Aorta (tissue), 5 donors: ENCODE data around the gene MEIS2. TPM values are rescaled to one million over a fixed set of nuclear protein-coding genes. Genes with fewer than 3 reads are reported as not detected.

Experiments
- ATAC-seq: fragments of 200-7000 bp; cut with Tn5 transposase; one replicate; pipeline ENCODE4 v1.9.1; 2022; ENCODE audit warnings: moderate library complexity; ENCODE audit not compliant: low FRiP score
- DNase-seq, 2 donors: peaks; one replicate each; pipeline ENCODE4 v3.0.0-alpha.2; 2020
- H3K27ac ChIP-seq, 2 donors: one replicate each; pipeline ENCODE4 v1.5.1; 2013; ENCODE audit warnings: low read length in 2 of 2, mild to moderate bottlenecking in 2 of 2, moderate library complexity in 2 of 2, control low read depth in 1 of 2, inconsistent platforms in 1 of 2, low read depth in 1 of 2
- H3K27me3 ChIP-seq, 2 donors: one replicate each; pipeline ENCODE4 v1.6.1; 2013; ENCODE audit warnings: control low read depth in 1 of 2, low read length in 1 of 2, mild to moderate bottlenecking in 1 of 2, moderate library complexity in 1 of 2; ENCODE audit not compliant: insufficient read depth in 2 of 2, control insufficient read depth in 1 of 2
- H3K36me3 ChIP-seq, 2 donors: one replicate each; pipeline ENCODE4 v1.6.1; 2013; ENCODE audit warnings: control low read depth in 1 of 2, low read length in 1 of 2, mild to moderate bottlenecking in 1 of 2; ENCODE audit not compliant: insufficient read depth in 2 of 2, control insufficient read depth in 1 of 2
- H3K4me1 ChIP-seq, 2 donors: one replicate each; pipeline ENCODE4 v1.6.1; 2013; ENCODE audit warnings: low read length in 2 of 2, control low read depth in 1 of 2, mild to moderate bottlenecking in 1 of 2, moderate library complexity in 1 of 2; ENCODE audit not compliant: insufficient read depth in 2 of 2, control insufficient read depth in 1 of 2
- H3K4me3 ChIP-seq, 2 donors: one replicate each; pipeline ENCODE4 v1.5.1; 2013; ENCODE audit warnings: low read length in 2 of 2, control low read depth in 1 of 2, mild to moderate bottlenecking in 1 of 2
- H3K9me3 ChIP-seq: one replicate; pipeline ENCODE4 v1.6.1; 2013; ENCODE audit warnings: mild to moderate bottlenecking, low read length; ENCODE audit not compliant: control insufficient read depth
- WGBS, 2 donors: extraction: QIAGEN DNeasy Blood & Tissue Kit; methylation state at CpG; one replicate each; pipeline ENCODE4 v1.1.7; 2013; 5-methylcytosine and 5-hydroxymethylcytosine counted together
- intact Hi-C, 2 donors: fragments of 100-400 bp; cut with DNase I; formaldehyde crosslinking; loops; one replicate each; pipeline versions ENCODE4 v1.14.2 to v1.15.0; 2022
- polyA plus RNA-seq, 2 donors: library from polyadenylated mRNA; stranded (reverse); fragments of 200-250 nt; gene quantifications; one replicate each; pipeline ENCODE4 v1.2.3, GENCODE V29; 2013
- total RNA-seq, 2 donors: library from RNA; stranded (reverse); fragmentation: NEBNext Ultra II Directional; extraction: Animal tissue kit (Norgen Biotek cat#: 25700); gene quantifications; one replicate each; pipeline ENCODE4 v1.2.1, GENCODE V29; 2021
- donor health status: healthy with polysubstance abuse.
- donor health status: Bipolar disorder and iron deficiency.
- donor health status: DM: no; HTN: no; CAD: no.
- donor health status: DM: no; HTN: no; CAD: no.
- donor health status: DM: yes; HTN: yes; CAD: no.

Gene MEIS2
- total and polyA plus RNA-seq, 4 donors: 20.7 to 58.7 (median 25.9) TPM

DNA sequence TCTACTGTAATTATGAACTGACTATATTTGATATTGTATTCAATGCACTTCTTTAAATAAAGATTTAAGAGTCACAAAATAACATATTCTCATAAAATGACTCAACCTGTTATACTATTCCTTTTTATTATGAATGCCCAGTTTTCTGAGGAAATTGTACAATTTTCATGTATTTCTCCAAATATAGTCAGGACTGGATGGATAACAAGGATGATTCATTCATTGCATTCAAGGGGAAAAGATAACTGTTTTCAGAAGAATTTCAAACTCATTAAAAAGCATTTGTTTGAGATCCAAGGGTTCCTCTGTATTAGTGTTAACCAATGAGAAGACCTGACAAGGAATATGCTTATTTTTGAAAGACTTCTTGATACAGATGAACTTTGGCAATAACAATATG, 163.7 kb downstream of the MEIS2 start:
- Histone ChIP-seq H3K4me1 (no peaks in the 10 kb centered on the region), H3K27ac (no peak overlapping the region), H3K27me3 (no peaks in the 10 kb centered on the region), H3K4me3 (no peak overlapping the region), H3K36me3 (peaks cover 0 to 2% of the 10 kb centered on the region in 2 donors), H3K9me3 (no peaks in the 10 kb centered on the region)
- ATAC-seq: no peak
- intact Hi-C loops: no loop called here
- DNase-seq: no peak

DNA sequence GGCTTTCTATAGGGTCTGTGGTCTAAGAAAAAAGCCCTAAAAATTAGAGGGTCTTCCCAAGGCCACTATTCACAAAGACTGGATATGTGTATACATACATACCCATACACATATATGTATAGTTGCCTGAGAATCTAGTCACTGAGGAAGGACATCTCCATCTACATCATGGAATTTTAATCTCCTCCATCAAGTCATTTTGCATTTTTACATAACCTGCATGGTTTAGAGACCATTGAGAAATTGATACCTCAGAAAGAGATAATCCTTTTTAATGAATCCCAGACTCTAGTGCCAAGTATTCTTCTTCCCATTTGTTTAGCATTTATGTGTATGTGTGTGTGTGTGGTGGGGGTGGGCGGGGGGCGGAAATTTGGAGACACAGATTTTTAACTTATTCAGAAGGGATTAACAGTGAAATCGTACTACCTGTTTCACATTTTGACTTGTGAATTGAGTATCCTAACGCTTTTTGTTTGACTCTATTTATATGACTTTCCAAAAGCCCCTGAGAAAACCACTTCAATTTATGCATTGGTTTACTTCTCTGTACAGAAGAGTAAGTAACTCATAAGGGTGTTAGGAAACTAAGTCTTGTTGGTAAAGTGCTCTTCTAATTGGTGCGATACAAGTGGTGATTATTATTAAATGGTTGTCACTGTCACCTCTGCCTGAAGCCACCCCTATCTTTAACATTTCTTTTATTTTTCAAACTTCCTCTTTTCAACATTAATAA, 166.9 kb downstream of the MEIS2 start:
- Histone ChIP-seq H3K27ac (no peak overlapping the region), H3K4me1 (no peaks in the 10 kb centered on the region), H3K36me3 (peaks cover 0 to 2% of the 10 kb centered on the region in 2 donors), H3K27me3 (no peaks in the 10 kb centered on the region), H3K9me3 (no peaks in the 10 kb centered on the region), H3K4me3 (no peak overlapping the region)
- intact Hi-C loops: no loop called here
- ATAC-seq: no peak
- no peak for DNase-seq
- 94 to 96% methylated on average over 5 of the region's 5 CpGs for WGBS, 2 donors

DNA sequence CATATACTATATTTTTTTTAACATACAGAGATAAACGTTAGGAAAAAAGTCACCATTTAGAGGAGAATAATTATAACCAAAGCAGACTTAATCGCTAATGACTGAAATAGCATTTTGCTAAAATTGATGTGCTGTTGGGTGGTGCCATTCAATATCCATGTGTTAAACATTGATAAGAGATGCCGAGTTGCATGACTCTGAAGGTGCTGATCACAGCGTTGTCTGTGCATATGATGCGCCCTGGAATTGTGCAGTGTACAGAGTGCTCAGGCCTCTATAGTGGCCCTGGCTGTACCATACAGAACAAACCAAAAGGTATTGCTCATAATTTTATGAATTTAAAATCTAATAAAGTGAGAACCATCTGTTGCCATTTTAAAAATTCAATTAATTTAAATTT, 168.3 kb downstream of the MEIS2 start:
- DNase-seq: no peak
- no peak for ATAC-seq
- H3K4me3 ChIP-seq: no peak overlapping the region
- H3K27ac ChIP-seq: no peak overlapping the region
- H3K9me3 ChIP-seq: no peaks in the 10 kb centered on the region
- no peaks in the 10 kb centered on the region for H3K36me3 ChIP-seq
- intact Hi-C loops: no loop called here
- H3K27me3 ChIP-seq: no peaks in the 10 kb centered on the region
- WGBS, 2 donors: 91 to 93% methylated on average over 5 of the region's 5 CpGs
- no peaks in the 10 kb centered on the region for H3K4me1 ChIP-seq

DNA sequence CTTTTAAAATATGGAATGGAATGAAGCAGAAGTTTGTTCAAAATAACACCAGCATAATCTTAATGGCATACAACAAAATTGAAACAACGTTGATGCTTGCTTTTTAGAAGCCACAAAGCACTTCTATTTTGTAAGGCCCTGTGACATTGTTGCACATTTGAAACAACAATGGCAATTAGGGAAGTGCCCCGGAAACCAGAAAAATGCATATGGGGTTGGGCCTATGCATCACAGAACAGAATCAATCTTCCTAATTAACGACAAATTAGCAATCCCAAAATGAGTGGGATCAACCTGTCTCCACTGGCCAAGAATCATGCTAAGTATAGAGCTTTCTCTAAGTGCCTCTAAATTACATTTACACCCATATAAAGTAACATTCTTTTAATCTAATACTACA, 168.9 kb downstream of the MEIS2 start:
- WGBS, 2 donors: 75 to 77% methylated on average over 3 of the region's 3 CpGs
- H3K36me3 ChIP-seq: no peaks in the 10 kb centered on the region
- DNase-seq (no peak), ATAC-seq (no peak)
- no peak overlapping the region for H3K27ac ChIP-seq
- no peak overlapping the region for H3K4me3 ChIP-seq
- H3K27me3 ChIP-seq: no peaks in the 10 kb centered on the region
- H3K9me3 ChIP-seq: no peaks in the 10 kb centered on the region
- no peaks in the 10 kb centered on the region for H3K4me1 ChIP-seq
- intact Hi-C loops: no loop called here

DNA sequence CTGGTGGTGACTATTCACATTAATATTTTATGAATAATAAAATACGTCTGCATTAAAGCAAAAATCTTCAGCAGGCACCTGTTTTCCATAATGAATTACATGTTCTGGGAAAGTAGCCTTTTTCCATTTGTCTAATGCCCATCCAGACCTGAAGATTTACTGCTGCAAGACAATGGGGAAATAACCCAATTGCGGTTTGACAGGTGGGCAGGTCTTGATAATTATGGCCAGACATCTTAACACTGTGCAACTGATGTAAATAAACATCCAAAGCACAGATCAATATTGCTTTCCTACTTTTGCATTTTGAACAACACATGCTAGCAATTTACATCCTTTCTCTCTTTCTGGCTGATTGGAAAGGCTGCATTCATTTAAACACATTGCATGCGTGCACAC, 173.9 kb downstream of the MEIS2 start:
- 74 to 75% methylated on average over 3 of the region's 3 CpGs for WGBS, 2 donors

DNA sequence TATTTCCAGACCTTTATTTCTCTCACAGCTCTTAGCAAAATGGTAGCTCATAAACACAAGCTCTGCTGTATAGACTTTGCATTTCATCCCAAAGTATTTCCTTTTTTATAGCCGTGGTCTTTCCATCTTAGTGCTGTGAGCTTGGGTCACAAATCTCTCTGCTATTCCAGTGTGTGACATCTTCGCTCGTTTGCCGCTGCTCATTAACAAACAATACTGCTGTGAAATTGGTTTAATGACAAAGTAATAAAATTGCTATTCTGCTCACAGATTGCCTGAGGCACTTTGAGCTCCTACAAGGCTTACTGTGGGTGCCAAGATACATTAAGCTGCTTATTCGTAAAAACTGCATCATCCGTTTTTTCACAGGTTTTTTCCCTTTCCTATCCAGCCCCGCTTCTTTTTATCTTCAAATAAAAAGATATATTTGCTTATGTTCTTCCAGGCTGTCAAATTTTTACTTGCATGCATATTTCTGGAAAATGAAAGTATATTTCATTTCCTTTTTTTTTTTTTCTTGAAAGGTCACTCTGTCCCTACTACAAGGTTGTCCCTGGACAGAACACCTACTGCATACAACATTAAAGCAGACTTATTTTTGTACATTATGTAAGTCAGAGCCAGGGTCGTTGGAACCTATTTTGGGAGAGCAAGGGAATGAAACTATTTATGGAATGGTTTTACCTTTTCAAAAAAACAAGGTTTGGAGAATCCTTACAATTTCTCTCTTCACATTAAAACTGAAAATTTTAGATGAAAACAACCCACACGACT, 174.5 kb downstream of the MEIS2 start:
- intact Hi-C loops: no loop called here
- DNase-seq (no peak), ATAC-seq (no peak)
- no peak overlapping the region for H3K4me3 ChIP-seq
- no peaks in the 10 kb centered on the region for H3K9me3 ChIP-seq
- H3K27me3 ChIP-seq: no peaks in the 10 kb centered on the region
- H3K4me1 ChIP-seq: no peaks in the 10 kb centered on the region
- no peaks in the 10 kb centered on the region for H3K36me3 ChIP-seq
- 56 to 57% methylated on average over 9 of the region's 9 CpGs for WGBS, 2 donors
- H3K27ac ChIP-seq: no peak overlapping the region

More for the DNA sequence above, 173.9 kb downstream of the MEIS2 start:
- DNase-seq (no peak), ATAC-seq (no peak)
- Histone ChIP-seq H3K27ac (no peak overlapping the region), H3K4me3 (no peak overlapping the region), H3K27me3 (no peaks in the 10 kb centered on the region), H3K9me3 (no peaks in the 10 kb centered on the region), H3K4me1 (no peaks in the 10 kb centered on the region), H3K36me3 (no peaks in the 10 kb centered on the region)
- intact Hi-C loops: no loop called here

DNA sequence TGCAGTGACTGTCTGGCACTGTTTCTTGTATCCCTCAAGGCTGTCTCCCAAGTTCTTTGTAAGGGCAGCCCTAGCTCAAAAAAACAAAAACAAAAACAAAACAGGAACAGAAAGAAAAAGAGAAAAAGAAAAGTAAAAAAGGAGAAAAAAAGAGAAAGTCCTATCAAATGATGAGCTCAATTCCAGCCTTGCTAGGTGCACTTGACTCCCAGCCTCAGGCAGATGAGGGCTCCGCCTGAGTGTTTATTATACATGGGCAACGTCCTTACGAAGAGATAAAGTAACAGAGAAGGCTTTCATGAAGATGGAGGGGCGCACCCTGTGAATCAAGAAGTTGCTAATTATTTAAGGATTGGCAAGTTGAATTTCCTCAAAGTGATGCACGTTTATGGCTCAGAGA, 175.3 kb downstream of the MEIS2 start:
- no peaks in the 10 kb centered on the region for H3K4me1 ChIP-seq
- WGBS, 2 donors: 90 to 92% methylated on average over 5 of the region's 5 CpGs
- ATAC-seq: no peak
- no peak overlapping the region for H3K4me3 ChIP-seq
- H3K36me3 ChIP-seq: no peaks in the 10 kb centered on the region
- no peaks in the 10 kb centered on the region for H3K9me3 ChIP-seq
- no peak overlapping the region for H3K27ac ChIP-seq
- no peak for DNase-seq
- no peaks in the 10 kb centered on the region for H3K27me3 ChIP-seq
- intact Hi-C loops: no loop called here

DNA sequence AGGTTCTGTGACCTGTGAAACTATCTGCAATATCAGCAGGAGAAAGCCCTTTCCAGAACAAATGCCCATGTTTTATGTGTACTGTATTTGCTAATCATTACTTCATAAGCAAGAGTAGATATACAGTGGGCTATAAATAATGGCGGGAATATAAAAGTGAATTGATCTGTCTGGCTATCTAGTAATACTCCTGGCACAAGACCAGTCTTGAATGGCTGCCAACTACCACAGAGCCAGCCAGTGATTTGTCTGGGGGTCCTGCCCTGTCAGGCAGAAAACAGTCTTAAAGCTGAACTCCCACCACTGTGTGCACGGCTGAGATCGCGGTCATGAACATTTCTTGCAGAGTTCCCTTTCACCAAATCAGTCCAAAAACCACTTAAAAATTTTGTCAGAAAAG, 176.3 kb downstream of the MEIS2 start:
- no peaks in the 10 kb centered on the region for H3K4me1 ChIP-seq
- H3K36me3 ChIP-seq: no peaks in the 10 kb centered on the region
- ATAC-seq (no peak), DNase-seq (no peak)
- intact Hi-C loops: no loop called here
- no peaks in the 10 kb centered on the region for H3K9me3 ChIP-seq
- H3K4me3 ChIP-seq: no peak overlapping the region
- no peak overlapping the region for H3K27ac ChIP-seq
- WGBS, 2 donors: 72 to 76% methylated on average over 4 of the region's 4 CpGs
- H3K27me3 ChIP-seq: no peaks in the 10 kb centered on the region
